HL-60/S4 treated with retinoic acid at 250 ng/mL for 4 days and 3 days (cell line): ENCODE measurements around the gene SLC7A1.
"Not testable (repeated sequence)": the region's sequence is repeated elsewhere in the genome, so short reads cannot be mapped to it uniquely, and the experiment has no call there.

Experiments
- in situ Hi-C: fragments of 300-500 bp; cut with MboI; formaldehyde crosslinking; loops from 2 replicates; pipeline ENCODE4 v1.7.0; 2022; ENCODE audit warnings: low sequenced_read_pairs

The SLC7A1 gene

DNA sequence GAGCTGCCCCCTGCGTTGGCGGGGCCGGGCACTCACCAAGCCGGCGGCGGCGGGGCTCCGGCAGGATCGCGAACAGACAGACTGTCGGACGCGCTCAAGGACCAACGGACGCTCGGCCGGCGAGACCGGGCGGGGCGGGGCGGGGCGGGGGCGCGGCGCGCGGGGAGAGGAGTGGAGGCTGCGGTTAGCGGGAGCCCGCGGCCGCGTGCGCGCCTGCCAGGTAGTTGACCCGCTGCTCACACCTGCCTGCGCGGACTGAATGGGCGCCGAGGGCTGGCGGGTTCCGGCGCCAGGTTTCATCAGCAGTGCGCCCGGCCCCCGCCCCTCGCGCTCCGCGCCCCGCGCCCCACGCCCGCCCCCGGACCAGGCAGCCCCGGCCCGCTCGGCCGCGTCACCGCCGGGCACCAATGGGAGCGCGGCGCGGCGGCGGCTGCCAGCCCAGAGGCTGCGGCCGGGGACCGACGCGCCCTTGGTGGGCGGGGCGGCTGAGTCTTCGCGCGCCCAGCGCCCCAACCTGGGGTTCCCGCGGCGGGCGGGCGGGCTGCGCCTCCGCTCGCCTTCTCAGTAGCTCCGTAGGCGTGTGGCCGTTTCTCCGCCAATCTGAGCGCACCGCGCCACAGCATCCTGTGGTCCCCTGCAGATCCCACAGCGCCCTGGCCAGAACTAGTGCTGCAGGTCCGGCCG lies at the start of gene SLC7A1:
Gene SLC7A1 (minus strand): TSS at position 309 of the 684 bp plus-strand sequence. CDS start 59,500 bp downstream, outside the sequence.
- in situ Hi-C loops, result no loop called here

DNA sequence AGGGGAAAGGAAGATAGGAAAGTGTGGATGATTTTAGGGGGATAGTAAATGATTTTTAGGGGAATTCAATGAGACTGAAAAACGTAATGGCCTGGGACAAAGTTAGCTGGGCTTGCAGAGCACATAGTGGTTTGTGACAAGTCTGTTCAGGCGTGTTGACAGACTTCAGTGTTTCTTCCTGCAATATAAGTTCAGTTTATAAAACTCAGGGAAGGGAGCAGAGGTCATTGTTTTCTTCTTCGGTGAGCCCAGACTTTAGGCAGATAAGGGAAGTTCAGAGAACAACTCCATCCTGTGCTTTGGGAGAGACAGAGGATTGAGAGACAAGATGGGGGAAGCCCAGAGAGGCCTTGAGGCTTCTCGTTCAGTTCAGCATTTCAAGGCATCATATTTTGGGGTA lies 45.2 kb upstream of the SLC7A1 start:
- in situ Hi-C loops, result no loop called here

DNA sequence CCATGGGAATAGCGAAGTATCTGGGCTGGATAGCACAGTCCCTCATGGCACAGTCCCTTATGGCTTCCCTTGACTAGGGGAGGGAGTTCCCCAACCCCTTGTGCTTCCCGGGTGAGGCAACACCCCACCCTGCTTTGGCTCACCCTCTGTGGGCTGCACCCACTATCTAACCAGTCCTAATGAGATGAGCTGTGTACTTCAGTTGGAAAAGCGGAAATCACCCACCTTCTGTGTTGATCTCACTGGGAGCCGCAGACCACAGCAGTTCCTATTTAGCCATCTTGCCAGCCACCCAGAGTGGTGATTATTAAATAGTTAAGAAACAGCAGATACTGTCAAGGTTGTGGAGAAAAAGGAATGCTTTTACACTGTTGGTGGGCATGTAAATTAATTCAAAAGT lies 41.3 kb upstream of the SLC7A1 start:
- in situ Hi-C loops, result not testable (repeated sequence)

DNA sequence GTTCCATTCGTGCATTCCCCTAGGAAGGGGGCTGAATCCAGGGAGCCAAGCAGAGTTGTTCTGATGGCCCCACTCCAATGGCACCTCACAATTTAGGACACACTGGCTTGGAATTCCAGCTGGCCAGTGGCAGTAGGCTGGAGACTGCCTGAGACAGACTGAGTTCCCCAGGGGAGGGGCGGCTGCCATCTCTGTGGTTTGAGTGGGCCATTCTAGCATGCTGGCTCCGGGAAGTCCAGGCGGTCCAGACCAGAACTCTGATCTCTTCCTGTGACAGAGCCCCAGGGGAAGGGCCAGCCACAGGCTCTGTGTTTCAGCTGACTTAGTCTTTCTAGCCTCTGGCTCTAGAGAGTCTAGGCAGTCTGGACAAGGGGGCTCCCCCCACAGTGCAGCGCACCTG lies 29.5 kb upstream of the SLC7A1 start:
- in situ Hi-C loops, result no loop called here

DNA sequence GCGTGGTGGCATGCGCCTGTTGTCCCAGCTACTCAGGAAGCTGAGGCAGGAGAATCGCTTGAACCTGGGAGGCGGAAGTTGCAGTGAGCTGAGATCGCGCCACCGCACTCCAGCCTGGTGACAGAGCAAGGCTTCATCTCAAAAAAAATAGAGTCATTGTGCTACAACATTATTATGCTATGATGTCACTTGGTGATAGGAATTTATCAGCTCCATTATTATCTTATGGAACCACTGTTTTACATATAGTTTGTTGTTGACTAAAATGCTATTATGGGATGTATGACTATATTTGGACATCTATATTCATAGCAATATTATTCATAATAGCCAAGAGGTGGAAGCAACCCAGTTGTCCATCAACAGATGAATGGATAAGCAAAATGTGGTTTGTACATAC lies 26.4 kb upstream of the SLC7A1 start:
- in situ Hi-C loops, result no loop called here

DNA sequence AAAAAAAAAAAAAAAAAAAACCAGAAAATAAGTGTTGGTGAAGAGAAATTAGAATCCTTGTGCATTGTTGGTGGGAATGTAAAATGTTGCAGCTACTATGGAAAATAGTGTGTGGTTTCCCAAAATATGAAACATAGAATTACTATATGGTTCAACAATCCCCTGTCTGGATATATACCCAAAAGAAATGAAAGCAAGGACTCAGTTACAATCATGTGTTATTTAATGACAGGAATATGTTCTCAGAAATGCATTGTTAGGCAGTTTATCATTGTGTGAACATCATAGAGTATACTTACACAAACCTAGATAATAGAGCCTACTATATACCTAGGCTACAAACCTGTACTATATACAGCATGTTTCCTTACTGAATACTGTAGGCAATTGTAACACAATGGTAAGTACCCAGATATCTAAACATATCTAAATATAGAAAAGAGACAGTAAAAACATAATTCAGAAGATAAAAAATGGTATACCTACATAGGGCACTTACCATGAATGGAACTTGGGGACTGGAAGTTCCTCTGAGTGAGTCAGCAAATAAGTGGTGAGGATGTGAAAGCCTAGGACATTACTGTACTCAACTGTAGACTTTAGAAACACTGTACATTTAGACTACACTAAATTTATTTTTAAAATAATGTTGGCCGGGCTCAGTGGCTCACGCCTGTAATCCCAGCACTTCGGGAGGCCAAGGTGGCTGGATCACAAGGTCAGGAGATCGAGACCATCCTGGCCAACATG lies 25.7 kb upstream of the SLC7A1 start:
- in situ Hi-C loops, result no loop called here

DNA sequence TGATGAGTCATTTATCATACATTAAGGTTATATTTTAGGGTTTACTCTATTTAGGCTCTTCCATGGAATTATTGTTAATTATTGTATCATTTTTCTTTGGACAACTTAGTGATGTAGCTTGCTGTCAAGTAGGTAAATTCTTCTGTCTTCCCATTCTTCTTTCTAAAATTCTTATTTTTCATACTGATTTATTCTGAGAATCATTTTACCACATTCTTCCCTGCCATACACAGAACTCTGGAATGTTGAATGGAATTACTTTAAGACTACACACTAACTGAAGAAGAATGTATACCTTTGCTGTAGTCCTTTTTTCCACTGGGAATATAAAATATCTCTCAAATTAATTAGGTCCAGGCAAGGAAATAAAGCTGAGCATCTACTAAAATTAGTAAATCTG lies 24.5 kb upstream of the SLC7A1 start:
- in situ Hi-C loops, result no loop called here

DNA sequence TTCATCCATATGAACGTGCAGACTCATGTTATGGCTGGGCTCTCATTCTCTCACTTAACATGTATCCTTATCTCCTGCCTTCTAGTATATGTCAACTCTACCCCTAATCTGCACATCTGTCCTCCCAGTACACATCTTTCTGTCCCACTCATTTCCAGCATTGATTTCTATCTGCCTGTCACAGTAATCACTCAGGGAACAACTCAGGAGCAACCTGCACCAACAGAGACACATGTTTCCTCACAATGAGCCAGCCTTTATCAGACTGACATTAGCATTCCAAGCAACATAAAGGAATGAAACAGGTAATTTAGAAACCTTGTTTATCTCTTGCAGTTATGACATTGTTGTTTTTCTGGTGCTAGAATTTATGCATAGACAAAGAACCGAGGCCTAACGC lies 17.6 kb upstream of the SLC7A1 start:
- in situ Hi-C loops, result no loop called here

DNA sequence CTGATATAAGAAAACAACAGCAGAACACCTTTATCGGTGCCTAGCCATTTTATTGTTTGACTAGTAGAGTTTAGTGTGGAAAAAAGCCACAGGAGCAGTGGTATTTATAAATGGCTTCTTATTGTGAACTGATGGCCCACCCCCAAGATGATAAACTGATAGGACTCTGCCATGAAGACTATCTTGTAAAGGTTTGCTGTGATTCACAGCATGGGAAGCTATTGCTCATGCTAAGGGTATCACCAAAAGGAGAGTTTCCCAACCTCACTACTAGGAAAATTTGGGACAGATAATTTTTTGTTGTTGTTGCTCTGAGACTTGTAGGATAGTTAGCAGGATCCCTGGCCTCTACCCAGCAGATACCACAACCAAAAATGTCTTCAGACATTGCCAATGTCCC lies 12.0 kb upstream of the SLC7A1 start:
- in situ Hi-C loops, result no loop called here

DNA sequence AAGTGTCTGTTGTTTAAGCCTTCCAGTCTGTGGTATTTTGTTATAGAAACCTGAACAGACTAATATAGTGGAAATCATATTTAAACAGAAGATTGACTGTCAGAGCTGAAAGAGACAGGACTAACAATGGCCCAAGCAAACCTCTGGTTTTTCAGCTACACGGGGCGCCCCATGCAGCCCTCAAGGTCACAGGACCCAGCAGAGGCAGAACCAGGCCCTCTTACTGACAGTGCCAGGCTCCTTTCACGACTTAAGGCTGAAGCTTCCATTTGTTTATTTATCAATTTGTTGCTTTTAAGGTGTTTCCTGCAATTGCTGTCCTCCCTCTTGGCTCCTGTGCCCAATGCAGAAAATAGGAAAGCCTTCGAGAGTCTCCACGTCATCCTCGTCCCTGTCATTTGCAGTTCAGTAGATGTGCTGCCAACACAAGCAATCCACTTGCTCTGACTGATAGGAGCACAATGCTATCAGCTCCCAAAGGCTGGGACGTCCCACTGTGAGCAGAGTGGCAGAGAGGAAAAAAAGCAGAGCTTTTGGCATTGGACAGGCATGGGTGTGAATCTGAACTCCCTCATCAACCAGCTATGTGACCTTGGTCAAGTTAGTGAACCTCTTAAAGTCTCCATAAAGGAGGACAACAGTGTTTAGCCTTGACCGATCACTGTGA lies 10.5 kb upstream of the SLC7A1 start:
- in situ Hi-C loops, result no loop called here

DNA sequence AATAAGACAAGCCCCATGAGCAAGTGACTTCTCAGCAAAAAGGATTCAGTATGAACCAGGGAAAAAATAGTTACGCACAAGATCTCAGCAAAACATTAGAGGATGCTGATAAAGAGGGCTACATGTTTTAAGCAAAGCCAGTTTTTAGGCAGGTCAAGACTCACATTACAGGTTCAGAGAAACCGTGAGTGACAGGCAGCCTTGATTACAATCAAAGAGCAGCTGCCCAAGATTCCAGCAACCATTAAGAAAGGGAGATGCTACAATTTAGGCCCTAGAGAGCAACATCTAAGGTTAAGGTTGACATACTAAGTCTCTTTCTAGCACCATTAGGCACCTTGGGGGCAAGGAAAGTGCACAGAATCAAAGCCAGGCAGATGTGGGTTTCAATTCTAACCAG lies 2.8 kb upstream of the SLC7A1 start:
- in situ Hi-C loops, result no loop called here

DNA sequence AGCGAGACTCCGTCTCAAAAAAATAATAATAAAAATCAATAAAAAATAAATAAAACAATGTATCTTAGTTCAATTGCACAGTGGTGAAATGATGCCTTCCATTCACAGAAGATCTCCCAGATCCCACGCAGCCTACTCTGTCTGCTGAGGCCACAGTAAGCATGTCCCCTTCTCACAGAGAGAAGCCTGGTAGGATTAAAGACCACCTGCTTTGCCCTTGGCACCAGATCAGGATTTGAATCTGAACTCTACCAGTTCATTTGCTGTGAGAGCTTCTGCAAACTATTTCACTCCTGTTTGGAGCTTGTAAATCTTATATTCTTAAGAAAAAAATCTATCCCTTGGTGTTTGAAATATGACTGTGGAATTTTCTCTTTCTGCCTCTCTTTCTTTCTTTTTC lies 2.2 kb upstream of the SLC7A1 start:
- in situ Hi-C loops, result no loop called here

DNA sequence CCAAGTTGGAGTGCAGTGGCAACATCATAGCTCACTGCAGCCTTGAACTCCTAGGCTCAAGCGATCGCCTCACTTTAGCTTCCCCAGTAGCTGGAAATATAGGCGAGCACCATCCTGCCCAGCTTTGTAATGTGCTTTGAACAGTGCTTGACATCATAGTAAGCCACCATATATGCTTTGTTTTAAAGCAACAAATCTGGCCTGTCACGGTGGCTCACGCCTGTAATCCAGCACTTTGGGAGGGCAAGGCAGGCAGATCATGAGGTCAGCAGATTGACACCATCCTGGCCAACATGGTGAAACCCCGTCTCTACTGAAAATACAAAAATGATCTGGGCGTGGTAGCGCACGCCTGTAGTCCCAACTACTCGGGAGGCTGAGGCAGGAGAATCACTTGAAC lies 1.8 kb upstream of the SLC7A1 start:
- in situ Hi-C loops, result no loop called here

DNA sequence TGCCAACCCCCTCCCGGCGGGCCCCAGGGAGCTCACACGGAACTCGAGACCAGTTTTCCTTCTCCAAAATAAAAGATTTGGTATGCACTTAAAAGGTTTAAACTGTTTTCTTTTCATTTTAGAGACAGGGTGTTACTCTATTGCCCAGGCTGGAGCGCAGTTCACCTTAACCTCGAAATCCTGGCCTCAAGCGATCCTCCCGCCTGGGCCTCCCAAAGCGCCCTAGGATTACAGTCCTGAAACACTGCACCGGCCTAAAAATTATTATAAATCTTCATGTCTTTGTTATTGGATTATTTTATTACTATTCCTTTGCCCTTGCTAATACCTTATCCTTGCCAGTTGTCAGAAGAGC lies 553 bp upstream of the SLC7A1 start:
- in situ Hi-C loops, result no loop called here

DNA sequence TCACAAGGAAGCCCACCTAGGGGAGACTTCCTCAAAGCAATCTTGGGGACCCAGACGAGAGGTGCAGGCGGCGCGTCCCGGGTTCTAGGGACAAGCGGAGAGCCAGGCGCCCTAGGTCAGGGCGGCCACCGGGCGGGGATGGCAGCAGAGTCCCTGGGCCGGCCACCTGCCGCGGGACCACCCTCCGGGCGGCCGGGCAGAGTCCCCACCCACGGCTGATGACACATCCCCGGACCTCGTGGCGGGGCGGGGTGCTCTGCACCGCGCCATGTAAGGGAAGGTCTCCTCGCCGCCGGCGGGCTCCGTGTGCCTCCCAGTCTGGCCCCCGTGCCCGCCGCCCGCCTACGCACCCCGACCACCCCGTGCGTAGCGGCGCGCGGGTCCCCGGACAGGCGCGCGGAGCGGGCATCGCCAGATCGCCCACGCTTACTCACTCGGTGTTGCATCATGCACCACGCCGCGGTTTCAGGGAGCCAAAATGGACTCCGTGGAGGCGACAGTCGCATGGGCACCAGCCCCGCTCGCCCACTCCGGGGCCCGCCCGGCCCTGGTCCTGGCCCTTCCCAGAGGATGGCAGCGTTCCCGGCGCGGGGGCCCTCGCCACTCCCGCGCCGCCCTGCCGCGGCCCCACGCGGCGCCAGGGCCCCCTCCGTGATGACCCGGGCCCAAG lies 643 bp downstream of the SLC7A1 start:
- in situ Hi-C loops, result no loop called here

DNA sequence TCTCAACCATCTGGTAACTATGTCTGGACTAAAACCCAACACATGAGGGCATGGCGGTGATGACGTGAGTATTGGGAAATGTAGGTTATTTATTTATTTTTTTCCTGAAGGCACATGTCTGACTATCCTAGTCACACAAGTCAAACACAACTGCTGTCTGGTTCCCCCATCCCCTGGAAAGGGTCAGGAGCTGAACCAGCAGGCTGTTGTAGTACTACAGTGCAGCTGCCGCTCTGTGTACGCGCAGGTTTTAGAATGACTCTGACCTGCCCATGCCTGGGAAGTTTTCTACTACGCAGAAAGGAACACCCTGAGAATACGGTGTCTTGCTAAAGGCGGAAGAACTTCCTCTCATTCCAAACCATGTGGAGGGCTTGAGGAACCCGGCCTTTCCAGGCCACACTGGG lies 1.2 kb downstream of the SLC7A1 start:
- in situ Hi-C loops, result no loop called here

DNA sequence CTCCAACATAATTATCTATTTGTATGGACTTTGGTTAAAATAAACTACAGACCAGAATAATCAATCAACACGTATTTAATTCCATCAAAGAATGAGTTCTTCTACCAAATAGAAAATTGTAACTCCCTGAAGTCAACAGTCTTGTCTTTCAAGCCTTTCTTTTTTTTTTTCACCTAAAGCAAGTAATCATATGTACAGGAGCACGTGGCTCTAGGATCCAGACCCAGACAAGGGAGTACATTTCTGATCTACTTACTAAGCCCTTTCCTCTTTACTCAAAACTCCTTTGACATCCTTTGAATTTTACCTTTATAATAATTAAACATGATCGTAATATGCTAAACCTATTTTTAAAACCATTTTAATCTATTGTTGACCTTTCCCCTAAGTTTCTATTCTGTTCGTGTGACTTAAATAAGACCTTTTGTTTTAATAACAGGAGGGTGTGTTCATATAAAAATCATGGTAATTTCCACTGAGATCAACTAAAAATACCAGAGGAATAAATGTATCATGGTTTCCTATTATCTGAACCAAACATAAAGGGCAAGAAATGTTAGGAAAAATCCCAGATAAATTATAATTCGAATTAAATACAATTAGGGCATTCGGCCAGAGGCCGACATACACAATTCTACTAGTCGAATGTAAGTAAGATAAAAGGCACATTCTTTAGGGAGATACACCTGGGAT lies 1.7 kb downstream of the SLC7A1 start:
- in situ Hi-C loops, result no loop called here

DNA sequence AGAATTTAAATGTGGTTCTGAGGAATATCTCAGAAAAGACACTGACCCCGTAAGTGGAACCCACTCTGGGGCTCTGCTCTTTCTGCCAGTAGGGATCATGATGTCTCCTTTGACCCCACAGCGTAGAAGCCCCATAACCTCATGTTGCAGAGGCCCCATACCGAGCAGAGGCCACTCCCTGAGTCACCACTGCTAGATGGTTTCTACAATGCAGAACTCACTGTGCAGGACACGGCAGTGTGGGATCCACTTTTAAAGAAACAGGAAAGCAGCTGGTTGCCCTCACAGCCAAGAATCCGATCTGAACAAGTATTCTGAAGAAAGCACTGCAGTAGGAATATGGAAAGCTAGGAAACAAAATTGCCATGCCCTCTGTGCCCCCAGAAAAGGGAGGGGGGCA lies 4.2 kb downstream of the SLC7A1 start:
- in situ Hi-C loops, result no loop called here

DNA sequence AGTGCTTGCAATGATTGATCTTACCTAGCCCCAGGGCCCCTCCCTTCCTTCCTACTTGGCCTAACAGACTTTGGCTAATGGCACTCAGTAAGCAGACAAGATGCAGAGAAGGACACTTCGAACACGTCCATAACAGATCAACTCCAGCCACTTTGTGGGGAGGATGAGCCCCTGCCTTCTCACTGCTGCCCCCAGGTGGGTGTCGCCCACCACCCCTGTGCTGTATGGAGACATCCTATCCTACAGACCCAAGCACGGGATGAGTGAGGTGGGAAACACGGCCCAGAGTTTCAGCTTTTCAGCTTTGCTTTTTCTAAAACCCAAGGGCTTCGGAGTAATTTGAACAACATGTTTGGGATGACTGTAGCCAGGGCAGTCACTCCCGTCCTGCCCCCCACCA lies 5.5 kb downstream of the SLC7A1 start:
- in situ Hi-C loops, result no loop called here

DNA sequence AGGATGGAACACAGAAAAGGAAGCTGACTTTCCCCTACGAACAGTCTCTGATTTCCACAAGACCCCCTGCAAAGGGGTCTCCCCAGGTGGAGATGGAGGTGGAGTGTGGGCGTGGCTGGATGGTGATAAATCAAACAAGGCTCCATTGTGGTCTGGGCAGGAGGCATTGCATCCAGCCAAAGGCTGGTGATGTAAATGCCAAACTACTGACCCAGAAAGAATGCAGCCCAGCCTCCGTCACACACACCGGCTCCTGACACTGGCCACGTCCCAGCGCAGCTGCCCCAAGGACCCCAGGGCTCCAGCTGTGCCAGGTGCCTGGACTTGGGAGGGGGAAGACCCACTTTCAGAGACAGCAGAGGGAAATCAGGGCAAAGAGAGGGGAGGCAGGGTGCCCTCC lies 6.3 kb downstream of the SLC7A1 start:
- in situ Hi-C loops, result no loop called here

DNA sequence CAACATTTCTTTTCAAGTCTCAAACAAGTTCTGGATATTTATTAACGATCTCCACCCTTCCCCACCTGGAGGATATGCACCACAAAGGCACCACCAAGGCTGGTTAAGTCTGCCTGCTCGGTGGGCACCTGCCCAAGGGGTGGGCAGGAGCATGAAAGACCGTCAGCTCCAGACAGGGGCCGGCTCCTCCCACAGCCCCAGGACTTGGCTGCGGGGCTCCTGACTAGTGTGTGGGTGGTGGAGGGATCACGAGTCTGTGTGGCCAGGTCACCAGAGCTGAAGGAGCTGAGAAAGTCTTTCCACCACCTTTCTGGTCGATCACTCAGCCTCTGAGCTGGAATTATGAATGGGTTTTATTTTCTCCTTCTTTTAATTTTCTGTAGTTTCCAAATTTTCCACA lies 7.8 kb downstream of the SLC7A1 start:
- in situ Hi-C loops, result no loop called here
